MCF 10A (cell line): ENCODE measurements around the gene PAK2. TPM values are rescaled to one million over a fixed set of nuclear protein-coding genes. Genes with fewer than 3 reads are reported as not detected.
A peak's percentile ranks its signal among the peaks of the same experiment; 100 is the strongest.
"Not testable (repeated sequence)": the region's sequence is repeated elsewhere in the genome, so short reads cannot be mapped to it uniquely, and the experiment has no call there.

Experiments
- BruUV-seq: library from RNA; stranded (reverse); fragments of 400-500 nt; replicated peaks from 2 replicates; lab custom pipeline; 2021; lab: Mats Ljungman, UMichigan
- CTCF ChIA-PET: fragments of 300-600 bp; sonication (Branson Sonifier 250); formaldehyde crosslinking; extraction: SDS; loops from one replicate; lab custom pipeline; 2021; ENCODE audit warnings: antibody characterized with exemption, inconsistent platforms; lab: Yijun Ruan, JAX
- POLR2A ChIA-PET: fragments of 300-600, 350-650 bp; sonication (Branson Sonifier 250); formaldehyde crosslinking; extraction: SDS; loops from one replicate; lab custom pipeline; 2020; ENCODE audit warnings: antibody characterized with exemption, inconsistent platforms; lab: Yijun Ruan, JAX
- DNase-seq: peaks from one replicate; pipeline ENCODE4 v3.0.0-alpha.2; 2018; ENCODE audit not compliant: unreplicated experiment
- H3K27ac Mint-ChIP-seq: one replicate; pipeline ENCODE4 v1.8.0; 2022; ENCODE audit warnings: mild to moderate bottlenecking, low read depth, mixed read lengths; ENCODE audit not compliant: unreplicated experiment
- H3K27me3 Mint-ChIP-seq: one replicate; pipeline ENCODE4 v1.8.0; 2022; ENCODE audit warnings: mixed read lengths; ENCODE audit not compliant: insufficient read depth, unreplicated experiment
- H3K36me3 Mint-ChIP-seq: one replicate; pipeline ENCODE4 v1.8.0; 2022; ENCODE audit warnings: mild to moderate bottlenecking, moderate library complexity, mixed read lengths; ENCODE audit not compliant: insufficient read depth, unreplicated experiment
- H3K4me1 Mint-ChIP-seq: one replicate; pipeline ENCODE4 v1.8.0; 2022; ENCODE audit warnings: mixed read lengths; ENCODE audit not compliant: insufficient read depth, unreplicated experiment
- H3K4me3 Mint-ChIP-seq: one replicate; pipeline ENCODE4 v1.8.0; 2022; ENCODE audit warnings: mild to moderate bottlenecking, moderate library complexity, mixed read lengths; ENCODE audit not compliant: unreplicated experiment
- H3K9me3 Mint-ChIP-seq: one replicate; pipeline ENCODE4 v1.8.0; 2022; ENCODE audit warnings: mixed read lengths; ENCODE audit not compliant: unreplicated experiment
- intact Hi-C: fragments of 100-400 bp; cut with micrococcal nuclease; formaldehyde crosslinking; loops from 2 replicates; pipeline ENCODE4 v1.14.1; 2022
- total RNA-seq: library from RNA; stranded (reverse); gene quantifications from 2 replicates; pipeline ENCODE4 v1.2.3, GENCODE V29; 2022
- TF ChIP-seq, protein P1 (sequence below): fragments of 200-600 bp; IDR thresholded peaks from one replicate; pipeline ENCODE4 v1.8.0; 2022; ENCODE audit warnings: antibody characterized with exemption, mild to moderate bottlenecking; ENCODE audit not compliant: unreplicated experiment

PAK2 gene
- total RNA-seq, 1 experiment from 2014 or later: 119 TPM

GRCh38 chr3:196868297-196868661 is 128.6 kb downstream of the PAK2 start:
- Mint-ChIP-seq H3K9me3 (no peaks in the 10 kb centered on the region), H3K36me3 (peaks cover 6% of the 10 kb centered on the region), H3K4me3 (peak overlapping the region; percentile 90), H3K27ac (peak overlapping the region; percentile 93), H3K4me1 (no peaks in the 10 kb centered on the region), H3K27me3 (no peaks in the 10 kb centered on the region)
- intact Hi-C loops: no loop called here
- ChIA-PET CTCF (interaction anchor here (0.7 kb wide), 1 partner anchor 75 kb away, joined by 3 read pairs; no protein-coding TSS in a partner anchor), POLR2A (interaction anchor here (0.5 to 3.9 kb wide), 30 partner anchors 10 to 728 kb away, joined by 3 to 66 read pairs (median 5); partner anchors contain the start of genes BDH1, CEP19, NCBP2 and PAK2)
- TF ChIP-seq, protein P1, sequence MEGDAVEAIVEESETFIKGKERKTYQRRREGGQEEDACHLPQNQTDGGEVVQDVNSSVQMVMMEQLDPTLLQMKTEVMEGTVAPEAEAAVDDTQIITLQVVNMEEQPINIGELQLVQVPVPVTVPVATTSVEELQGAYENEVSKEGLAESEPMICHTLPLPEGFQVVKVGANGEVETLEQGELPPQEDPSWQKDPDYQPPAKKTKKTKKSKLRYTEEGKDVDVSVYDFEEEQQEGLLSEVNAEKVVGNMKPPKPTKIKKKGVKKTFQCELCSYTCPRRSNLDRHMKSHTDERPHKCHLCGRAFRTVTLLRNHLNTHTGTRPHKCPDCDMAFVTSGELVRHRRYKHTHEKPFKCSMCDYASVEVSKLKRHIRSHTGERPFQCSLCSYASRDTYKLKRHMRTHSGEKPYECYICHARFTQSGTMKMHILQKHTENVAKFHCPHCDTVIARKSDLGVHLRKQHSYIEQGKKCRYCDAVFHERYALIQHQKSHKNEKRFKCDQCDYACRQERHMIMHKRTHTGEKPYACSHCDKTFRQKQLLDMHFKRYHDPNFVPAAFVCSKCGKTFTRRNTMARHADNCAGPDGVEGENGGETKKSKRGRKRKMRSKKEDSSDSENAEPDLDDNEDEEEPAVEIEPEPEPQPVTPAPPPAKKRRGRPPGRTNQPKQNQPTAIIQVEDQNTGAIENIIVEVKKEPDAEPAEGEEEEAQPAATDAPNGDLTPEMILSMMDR: no peak
- no TSS peak for BruUV-seq
- DNase-seq: peak; percentile 22

GRCh38 chr3:196872316-196872715 is 132.7 kb downstream of the PAK2 start:
- Mint-ChIP-seq H3K36me3 (peaks cover 12% of the 10 kb centered on the region), H3K9me3 (no peaks in the 10 kb centered on the region), H3K4me3 (no peak overlapping the region), H3K27ac (no peak overlapping the region), H3K4me1 (peaks cover 13% of the 10 kb centered on the region), H3K27me3 (no peaks in the 10 kb centered on the region)
- no peak for DNase-seq
- intact Hi-C loops: no loop called here
- TF ChIP-seq, protein P1: no peak
- ChIA-PET CTCF (no interaction called here), POLR2A (interaction anchor here (1.2 kb wide), 1 partner anchor 101 kb away, joined by 3 read pairs; no protein-coding TSS in a partner anchor)
- BruUV-seq: no TSS peak

GRCh38 chr3:196874511-196875094 is 134.9 kb downstream of the PAK2 start:
- intact Hi-C loops, H3K27ac Mint-ChIP-seq, DNase-seq, BruUV-seq, H3K27me3 Mint-ChIP-seq, H3K9me3 Mint-ChIP-seq, H3K4me3 Mint-ChIP-seq: not testable (repeated sequence)
- POLR2A ChIA-PET: interaction anchor here (0.6 to 1.0 kb wide), 2 partner anchors 68 to 83 kb away, joined by 3 read pairs; partner anchors contain the start of gene NCBP2
- Mint-ChIP-seq H3K36me3 (peaks cover 17% of the 10 kb centered on the region), H3K4me1 (peaks cover 13% of the 10 kb centered on the region)
- CTCF ChIA-PET: interaction anchor here (0.6 to 0.8 kb wide), 5 partner anchors 57 to 959 kb away, joined by 3 to 7 read pairs (median 3); no protein-coding TSS in a partner anchor

GRCh38 chr3:196875258-196875657 is 135.6 kb downstream of the PAK2 start:
- Mint-ChIP-seq H3K4me3 (no peak overlapping the region), H3K27me3 (no peaks in the 10 kb centered on the region), H3K36me3 (peaks cover 17% of the 10 kb centered on the region), H3K9me3 (no peaks in the 10 kb centered on the region), H3K27ac (no peak overlapping the region), H3K4me1 (peaks cover 13% of the 10 kb centered on the region)
- CTCF ChIA-PET: interaction anchor here (0.7 to 0.8 kb wide), 2 partner anchors 102 to 352 kb away, joined by 3 to 7 read pairs; no protein-coding TSS in a partner anchor
- BruUV-seq: no TSS peak
- POLR2A ChIA-PET: interaction anchor here (1.0 to 1.3 kb wide), 2 partner anchors 65 to 82 kb away, joined by 3 read pairs; no protein-coding TSS in a partner anchor
- TF ChIP-seq, protein P1: no peak
- intact Hi-C loops: no loop called here
- DNase-seq: no peak

Other genes starting within 250 kb of the PAK2 start
- 25.0 and 27.0 TPM in 2 replicates for gene RNF168, start 236.1 kb upstream of the PAK2 start, total RNA-seq
- gene SMCO1, start 224.5 kb upstream of the PAK2 start, total RNA-seq: not detected in 2 replicates
- gene WDR53, start 171.3 kb upstream of the PAK2 start, total RNA-seq: 14.4 and 18.8 TPM in 2 replicates
- 13.2 and 16.0 TPM in 2 replicates for gene FBXO45, start 171.2 kb upstream of the PAK2 start, total RNA-seq
- not detected in 2 replicates for gene NRROS, start 100.2 kb upstream of the PAK2 start, total RNA-seq
- 1.8 and 3.2 TPM in 2 replicates for gene CEP19, start 27.6 kb upstream of the PAK2 start, total RNA-seq
- gene PIGX, start 27.5 kb upstream of the PAK2 start, total RNA-seq: 20.8 and 23.2 TPM in 2 replicates
- 30.2 and 37.0 TPM in 2 replicates for gene SENP5, start 128.1 kb downstream of the PAK2 start, total RNA-seq
- gene NCBP2, start 202.7 kb downstream of the PAK2 start, total RNA-seq: 80.9 and 91.8 TPM in 2 replicates
- 5.2 and 7.1 TPM in 2 replicates for gene PIGZ, start 229.0 kb downstream of the PAK2 start, total RNA-seq